ENCODE results near the gene TBC1D16. TPM values are rescaled to one million over a fixed set of nuclear protein-coding genes. Genes with fewer than 3 reads are reported as not detected.

Gene TBC1D16
- polyA plus RNA-seq, 3 donors: 12.2 to 42.0 (median 37.9) TPM

DNA sequence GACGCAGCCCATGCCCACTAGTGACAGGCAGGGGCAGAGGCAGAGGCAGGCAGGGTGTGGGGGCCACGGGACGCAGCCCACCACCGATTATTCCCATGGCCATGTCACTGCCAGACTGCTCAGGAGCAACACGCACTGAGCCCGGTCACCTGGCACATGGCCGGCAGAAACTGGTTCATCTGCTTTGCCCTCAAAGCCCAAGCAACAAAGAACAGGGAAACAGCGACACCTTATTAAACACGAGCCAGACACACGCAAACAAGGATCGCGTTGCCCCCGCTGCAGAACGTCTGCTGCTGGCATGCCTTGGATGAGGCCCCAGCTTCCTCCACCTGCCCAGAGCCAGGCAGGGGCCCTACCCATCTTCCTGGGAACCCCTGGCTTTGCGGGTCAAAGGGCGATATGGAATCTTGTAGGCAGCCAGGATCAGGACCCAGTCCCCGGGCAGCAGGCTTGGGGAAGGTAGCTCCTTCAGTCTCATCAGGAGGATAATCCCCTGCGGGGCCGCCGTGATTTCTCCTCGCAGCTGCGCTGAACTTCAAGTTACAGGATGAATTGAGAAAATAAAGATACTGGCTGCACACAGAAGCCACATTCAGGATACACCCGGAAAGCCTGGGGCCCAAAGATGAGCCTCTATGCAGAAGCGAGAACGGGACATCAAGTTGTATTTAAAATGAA lies 4.8 kb downstream of the TBC1D16 start:
- WGBS, 3 donors: 38 to 91% (median 86%) methylated on average over 25 of the region's 25 CpGs

DNA sequence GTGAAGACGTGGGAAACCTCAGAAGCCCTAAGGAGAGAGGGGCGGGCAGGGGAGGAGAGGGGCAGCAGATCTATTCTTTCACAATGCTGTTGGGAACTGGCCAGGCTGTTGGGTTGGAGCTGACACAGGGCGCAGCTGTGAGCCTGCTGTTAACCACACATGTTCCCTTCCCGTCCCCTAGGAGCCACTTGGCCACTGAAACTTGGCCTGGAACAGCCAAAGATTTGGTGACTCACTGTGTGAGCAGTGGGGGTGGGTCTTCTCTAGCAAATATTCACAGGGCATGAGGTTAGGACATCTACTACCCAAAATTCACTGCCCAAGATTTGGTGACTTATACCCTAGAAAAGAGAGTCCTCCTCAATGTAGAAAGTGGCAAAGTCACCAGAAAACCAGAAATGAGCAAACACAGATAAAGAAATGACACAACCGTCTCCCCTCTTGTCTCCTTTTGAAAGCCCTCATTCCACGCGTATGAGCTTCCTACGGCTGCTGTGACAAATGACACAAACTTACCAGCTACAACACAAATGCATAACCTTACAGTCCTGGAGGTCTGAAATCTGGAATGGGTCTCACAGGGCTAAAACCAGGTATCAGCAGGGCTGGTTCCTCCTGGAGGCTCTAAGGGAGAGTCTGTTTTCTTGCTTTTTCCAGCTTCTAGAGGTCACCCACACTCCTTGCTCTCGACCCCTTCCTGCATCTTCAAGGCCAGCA lies 6.3 kb downstream of the TBC1D16 start:
- WGBS, 3 donors: 31 to 46% (median 42%) methylated on average over 9 of the region's 9 CpGs
- H3K27ac ChIP-seq (ENCODE audit: low read depth, low read length): no peak overlapping the region

More for the DNA sequence above, 4.8 kb downstream of the TBC1D16 start:
- H3K27ac ChIP-seq (ENCODE audit: low read depth, low read length): no peak overlapping the region

DNA sequence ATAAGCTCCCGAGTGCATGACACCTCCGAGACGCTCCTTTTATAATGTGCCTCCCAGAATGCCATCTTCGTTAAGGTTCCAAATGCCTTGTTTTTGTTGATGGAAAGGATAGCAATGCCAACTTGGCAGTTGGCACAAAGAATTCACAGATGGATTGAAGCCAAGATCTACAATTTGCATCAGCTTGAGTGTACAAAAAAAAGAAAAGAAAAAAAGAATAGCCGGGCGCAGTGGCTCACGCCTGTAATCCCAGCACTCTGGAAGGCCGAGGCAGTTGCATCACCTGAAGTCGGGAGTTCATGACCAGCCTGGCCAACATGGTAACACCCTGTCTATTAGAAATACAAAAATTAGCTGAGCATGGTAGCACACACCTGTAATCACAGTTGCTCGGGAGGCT lies 7.6 kb downstream of the TBC1D16 start:
- 34 to 80% (median 72%) methylated on average over 10 of the region's 10 CpGs for WGBS, 3 donors
- no peak overlapping the region for H3K27ac ChIP-seq (ENCODE audit: low read depth, low read length)

DNA sequence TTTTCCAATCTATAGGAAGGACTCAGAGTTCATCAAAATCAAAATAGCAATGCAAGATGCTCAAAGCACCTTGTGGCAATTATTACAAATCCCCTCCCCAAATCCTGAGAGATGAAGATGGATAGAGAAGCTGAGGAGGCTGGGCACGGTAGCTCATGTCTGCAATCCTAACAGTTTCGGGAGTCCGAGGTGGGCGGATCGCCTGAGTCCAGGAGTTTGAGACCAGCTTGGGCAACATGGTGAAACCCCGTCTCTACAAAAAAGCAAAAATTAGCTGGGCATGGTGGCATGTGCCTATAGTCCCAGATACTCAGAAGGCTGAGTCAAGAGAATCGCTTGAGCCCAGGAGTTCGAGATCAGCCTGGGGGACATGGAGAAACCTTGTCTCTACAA lies 8.6 kb downstream of the TBC1D16 start:
- 96 to 98% (median 97%) methylated on average over 8 of the region's 8 CpGs for WGBS, 3 donors
- H3K27ac ChIP-seq (ENCODE audit: low read depth, low read length): no peak overlapping the region

DNA sequence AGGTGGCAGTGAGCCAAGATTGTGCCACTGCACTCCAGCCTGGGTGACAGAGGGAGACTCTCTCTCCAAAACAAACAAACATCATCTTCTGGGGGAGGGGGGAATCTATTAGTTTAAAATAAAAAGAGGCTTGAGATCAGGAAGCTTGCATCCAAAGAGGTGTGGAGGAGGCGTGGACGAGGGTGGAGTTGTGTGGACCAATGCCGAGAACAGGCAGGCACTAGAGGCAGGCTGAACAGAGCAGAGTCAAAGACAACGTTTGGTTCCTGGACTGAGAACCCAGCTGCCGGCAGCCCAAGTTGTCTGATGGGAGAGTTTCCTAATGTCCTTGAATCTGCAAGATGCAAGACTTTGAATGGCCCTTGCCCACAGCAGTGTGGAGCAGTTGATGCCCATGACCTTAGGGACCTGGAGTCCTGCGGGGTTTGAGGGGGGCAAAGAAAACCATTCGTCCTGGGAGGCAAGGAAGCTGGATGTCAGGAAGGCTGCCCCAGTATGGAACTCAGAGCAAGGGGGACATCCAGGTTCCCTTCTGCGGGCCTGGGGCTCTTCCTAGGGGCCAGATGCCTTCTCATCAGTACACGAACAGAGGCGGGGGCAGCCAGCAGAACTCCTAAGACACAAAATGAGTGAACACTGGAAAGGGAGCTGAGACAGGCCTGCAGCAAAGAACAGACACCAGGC lies 9.2 kb downstream of the TBC1D16 start:
- 47 to 81% (median 73%) methylated on average over 10 of the region's 10 CpGs for WGBS, 3 donors
- no peak overlapping the region for H3K27ac ChIP-seq (ENCODE audit: low read depth, low read length)

DNA sequence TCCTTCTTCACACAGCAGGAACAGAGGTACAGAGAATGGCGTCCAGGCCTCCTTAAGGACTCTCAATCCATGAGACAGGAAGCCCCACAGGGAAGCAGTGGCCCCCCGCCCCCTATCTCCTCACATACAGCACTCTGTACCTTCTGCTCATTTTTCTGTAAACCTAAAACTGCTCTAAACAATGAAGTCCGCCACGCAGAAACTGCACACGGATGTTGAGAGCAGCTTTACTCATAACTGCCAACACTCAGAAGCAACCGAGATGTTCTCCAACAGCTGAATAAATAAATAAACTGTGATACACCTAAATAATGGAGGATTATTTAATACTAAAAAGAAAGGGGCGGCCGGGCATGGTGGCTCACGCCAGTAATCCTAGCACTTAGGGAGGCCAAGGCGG lies 9.9 kb downstream of the TBC1D16 start:
- H3K27ac ChIP-seq (ENCODE audit: low read depth, low read length): no peak overlapping the region
- 79 to 89% (median 89%) methylated on average over 10 of the region's 10 CpGs for WGBS, 3 donors

DNA sequence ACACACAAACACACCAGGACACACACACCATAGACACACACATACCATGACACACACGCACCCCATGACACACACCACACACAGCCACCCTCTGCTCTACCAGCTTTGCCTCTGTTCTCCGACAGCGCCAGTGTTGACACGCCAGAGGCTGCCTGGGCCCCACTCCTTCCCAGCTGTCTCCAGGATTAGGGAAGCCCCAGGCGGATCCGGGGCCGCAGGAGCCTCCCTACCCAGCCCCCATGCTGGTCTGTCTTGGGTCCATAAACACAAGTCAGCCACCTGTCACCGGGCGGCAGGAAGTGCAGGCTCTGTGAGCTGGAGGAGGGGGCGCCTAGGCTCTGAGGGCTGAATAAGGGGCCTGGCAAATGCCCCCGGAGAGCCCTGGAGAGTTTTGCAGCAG lies 10.5 kb downstream of the TBC1D16 start:
- no peak overlapping the region for H3K27ac ChIP-seq (ENCODE audit: low read depth, low read length)
- 55 to 70% (median 65%) methylated on average over 10 to 11 of the region's 11 CpGs for WGBS, 3 donors

DNA sequence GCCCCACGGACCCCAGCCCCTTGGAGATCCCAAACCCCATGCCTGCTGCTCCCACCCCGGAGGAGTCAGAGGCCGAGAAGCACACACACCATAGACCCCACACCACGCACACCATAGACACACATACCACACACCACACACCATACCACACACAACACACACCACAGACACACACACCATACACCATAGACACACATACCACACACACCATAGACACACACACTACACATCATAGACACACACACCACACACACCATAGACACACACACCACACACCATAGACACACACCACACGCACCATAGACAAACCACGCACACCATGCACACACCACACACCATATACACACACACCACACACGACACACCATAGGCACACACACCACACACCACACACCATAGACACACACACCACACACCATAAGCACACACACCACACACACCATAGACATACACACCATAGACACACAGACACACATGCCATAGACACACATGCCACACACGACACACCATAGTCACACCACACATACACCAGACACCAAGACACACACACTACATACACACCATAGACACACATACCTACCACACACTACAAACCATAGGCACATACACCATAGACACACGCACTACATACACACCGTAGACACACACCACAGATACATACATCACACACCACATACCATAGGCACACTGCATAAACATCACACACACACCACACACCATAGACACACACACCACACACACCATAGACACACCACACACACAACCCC lies 11.3 kb downstream of the TBC1D16 start:
- 47 to 59% (median 54%) methylated on average over 10 of the region's 10 CpGs for WGBS, 3 donors
- H3K27ac ChIP-seq (ENCODE audit: low read depth, low read length): no peak overlapping the region

DNA sequence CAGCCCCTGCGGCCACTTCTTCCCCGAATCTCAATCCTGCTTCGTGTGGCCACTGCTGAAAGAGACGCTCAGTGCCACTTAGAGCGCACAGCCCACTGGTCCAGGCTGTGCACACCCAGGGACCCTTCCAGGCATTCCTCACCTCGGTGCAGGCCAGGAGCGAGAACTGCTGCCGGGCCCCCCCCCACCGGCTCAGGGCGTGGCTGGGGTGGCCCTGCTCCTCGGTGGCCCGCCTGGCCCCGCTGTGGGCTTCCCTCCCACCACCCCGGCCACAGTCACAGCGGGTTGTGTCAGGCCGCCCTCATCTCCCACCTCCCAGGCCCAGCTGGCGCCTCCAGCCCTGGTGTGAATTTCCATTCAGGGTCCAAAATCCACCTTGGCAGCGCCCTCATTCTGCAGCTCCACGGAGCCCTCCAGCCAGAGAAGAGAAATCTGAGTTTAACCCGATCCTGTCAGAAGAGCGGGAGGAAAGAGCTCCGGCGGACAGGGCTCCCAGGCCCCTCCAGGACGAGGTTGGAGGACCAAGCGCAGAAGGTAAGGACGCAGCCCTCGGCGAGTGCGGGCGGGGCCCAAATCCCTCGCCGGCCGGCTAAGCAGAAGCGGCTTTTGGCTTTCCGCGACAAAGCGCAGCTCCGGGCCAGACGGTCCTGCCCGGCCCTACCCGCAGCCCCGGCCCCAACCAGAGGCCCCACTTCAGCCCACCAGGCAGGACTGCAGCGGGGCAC lies 12.0 kb downstream of the TBC1D16 start:
- H3K27ac ChIP-seq (ENCODE audit: low read depth, low read length): no peak overlapping the region
- WGBS, 3 donors: 54 to 73% (median 59%) methylated on average over 35 to 43 of the region's 43 CpGs

DNA sequence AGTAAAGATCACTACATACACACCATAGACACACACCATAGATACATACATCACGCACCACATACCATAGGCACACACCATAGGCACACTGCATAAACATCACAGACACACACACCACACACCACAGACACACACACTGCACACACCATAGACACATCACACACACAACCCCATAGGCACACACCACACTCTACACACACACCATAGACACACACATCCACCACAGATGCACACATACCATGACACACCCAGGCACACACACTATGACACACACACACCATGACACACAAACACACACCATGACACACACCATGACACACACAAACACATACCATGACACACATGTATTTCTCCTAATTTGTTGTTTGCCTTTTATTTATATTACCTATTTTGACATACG lies 14.1 kb downstream of the TBC1D16 start:
- 96 to 99% (median 97%) methylated on average over 2 of the region's 2 CpGs for WGBS, 3 donors

DNA sequence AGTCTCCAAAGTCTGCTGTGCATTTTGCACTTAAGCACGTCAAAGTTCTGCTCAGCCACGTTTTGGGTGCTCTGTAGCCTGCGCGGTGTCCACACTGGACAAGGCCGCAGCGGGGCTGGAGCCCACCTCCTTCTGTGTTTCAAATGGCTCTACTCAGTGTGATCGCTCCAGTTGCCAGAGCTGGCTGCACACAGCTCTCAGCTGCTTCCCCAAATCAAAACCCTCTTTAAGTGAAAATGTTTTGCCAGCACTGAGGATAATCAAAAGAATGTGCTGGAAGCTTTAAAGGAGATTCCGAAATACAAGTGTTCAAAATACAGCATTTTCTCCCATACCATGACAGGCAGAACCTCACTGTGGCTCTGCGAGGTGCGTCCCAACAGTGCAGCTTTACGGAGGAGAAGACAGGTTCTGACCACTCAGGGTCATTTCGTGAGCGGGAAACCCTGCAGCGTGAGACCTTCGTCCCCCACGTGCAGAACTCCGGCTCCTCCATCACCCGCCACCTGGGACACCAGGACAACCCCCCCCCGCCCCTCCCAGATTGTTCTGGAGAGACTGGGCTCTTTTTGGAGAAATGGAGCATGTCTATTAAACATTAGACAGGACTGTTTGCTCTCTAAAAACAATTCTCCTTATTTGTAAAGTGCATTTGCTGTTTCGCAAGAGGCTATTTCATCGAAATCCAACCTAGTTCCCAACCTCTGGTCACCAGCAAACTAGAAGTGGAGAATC lies 16.6 kb downstream of the TBC1D16 start:
- 62 to 88% (median 83%) methylated on average over 21 of the region's 21 CpGs for WGBS, 3 donors
- H3K27ac ChIP-seq (ENCODE audit: low read depth, low read length): no peak overlapping the region

More for the DNA sequence above, 14.1 kb downstream of the TBC1D16 start:
- H3K27ac ChIP-seq (ENCODE audit: low read depth, low read length): no peak overlapping the region

DNA sequence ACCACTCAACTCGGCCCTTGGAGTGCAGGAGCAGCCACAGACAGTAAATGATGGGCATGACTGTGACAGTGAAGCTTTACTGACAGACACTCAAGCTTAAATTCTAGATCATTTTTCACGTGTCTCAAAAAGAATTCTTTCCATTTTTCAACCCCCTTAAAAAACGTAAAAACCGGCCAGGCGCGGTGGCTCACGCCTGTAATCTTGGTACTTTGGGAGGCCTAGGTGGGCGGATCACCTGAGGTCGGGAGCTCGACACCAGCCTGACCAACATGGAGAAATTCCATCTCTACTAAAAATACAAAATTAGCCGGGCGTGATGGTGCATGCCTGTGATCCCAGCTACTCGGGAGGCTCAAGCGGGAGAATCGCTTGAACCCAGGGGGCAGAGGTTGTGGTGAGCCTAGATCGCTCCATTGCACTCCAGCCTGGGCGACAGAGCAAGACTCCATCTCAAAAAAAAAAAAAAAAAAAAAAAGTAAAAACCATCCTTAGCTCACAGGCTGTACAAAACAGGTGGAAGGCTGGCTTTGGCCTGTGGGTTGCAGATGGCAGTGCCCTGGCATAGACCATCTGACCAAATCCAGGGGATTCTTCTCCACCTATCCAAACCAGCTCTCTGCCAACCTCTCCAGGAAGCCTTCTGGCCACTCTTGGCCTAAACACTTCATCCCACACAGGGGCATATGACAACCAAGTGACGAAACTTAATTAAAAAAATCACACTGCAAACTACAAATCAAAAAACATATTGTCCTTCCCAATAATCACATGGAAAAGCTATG lies 18.3 kb downstream of the TBC1D16 start:
- H3K27ac ChIP-seq (ENCODE audit: low read depth, low read length): no peak overlapping the region
- 96 to 98% (median 97%) methylated on average over 17 to 18 of the region's 18 CpGs for WGBS, 3 donors

DNA sequence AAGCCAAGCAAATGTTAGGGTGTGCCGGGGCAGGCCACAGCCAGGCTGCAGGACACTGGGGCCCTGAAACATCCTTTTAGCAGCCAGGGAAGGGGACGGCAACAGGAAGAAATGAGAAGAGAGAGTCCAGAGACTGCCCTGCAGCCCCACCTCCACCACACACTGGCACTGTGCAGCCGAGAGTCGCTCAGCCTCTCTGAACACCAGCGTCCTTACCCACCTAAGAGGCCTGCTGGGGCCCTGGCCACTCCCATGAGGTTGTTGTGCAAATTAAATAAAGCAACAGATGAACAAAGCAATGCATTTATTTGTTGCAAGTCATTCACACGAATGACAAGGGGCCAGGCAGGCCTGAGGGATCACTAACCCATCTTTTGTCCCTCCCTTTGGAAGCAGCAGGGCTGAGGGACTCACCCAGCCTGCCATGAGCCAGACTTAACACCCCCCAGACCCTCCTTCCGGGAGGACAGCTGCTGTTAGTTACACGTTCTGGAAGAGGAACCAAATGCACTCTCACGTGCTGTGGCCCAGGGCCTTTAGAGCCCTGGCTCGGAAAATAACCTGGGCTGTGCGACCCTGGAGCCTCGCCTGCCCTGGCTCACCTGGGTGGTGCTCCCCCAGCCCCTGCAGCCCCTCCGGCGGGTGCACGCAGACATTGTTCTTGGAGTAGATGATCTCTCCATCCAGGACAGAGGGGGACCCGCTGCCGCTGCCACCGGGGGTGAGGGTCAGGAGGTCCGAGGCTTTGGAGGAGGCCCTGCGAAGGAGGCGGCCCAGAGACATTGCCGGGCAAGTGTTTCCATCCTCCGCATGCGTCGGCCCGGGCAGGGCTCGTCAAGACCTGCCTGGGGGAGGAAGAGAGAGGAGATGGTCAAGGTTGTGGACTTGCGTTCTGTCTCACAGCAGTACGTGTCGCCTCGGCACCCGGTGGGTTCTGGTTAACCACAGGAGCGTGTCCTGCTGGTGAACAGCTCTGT lies 22.6 kb downstream of the TBC1D16 start:
- WGBS, 3 donors: 90 to 93% (median 92%) methylated on average over 32 to 33 of the region's 33 CpGs
- H3K27ac ChIP-seq (ENCODE audit: low read depth, low read length): no peak overlapping the region

DNA sequence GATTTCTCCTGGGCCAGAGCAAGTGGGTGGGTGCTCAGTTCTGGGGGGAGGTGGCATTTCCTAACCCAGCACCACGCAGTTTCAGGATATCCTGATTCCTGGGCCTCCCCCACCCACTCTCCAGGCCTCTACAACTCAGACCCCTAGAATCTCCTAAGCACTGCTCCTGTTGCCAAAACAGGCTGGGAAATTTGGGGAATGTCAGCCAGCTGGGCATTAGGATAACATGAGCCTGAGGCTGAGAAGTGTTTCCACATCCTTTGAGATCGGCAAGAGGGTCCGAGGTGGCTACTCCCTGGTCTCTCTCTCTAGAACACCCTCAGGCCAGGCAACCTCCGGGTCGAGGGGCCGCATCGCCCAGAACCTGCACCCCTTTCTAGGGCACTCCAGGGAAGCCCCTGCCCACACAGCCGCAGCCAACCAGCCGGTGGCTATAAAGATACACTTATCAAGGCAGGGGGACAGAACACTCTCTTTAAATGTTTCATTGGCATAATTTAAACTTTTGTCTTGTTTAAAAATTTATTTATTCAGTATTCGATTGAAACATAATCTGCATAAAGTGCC lies 23.6 kb downstream of the TBC1D16 start:
- 83 to 88% (median 84%) methylated on average over 10 of the region's 10 CpGs for WGBS, 3 donors
- no peak overlapping the region for H3K27ac ChIP-seq (ENCODE audit: low read depth, low read length)

DNA sequence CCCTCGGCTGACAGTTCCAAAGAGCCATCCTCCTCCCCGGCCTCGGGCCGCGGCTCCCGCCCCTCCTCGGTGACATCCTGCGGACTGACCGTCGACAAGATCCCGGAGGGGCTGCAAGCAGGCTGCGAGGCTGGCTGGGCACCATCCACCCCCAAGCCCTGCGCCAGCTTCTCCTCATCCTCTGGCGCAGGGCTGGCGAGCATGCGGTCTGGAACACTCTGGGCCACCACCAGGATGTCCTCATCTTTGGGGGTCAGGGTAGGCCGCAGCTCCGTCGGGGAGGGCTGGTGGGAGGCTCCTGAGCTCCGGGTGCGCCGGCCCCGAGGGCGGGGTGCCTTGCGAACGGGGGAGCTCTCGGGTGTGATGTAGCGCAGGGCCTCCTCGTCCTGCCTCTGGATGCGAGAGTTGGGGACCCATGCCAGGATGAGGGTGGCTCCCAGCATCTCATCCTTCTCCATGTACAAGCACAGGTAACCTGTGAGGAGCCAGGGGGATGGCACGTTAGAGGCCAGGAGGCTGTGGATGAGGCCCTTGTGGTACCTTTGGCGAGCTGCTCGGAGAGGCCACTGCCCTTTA lies 25.3 kb downstream of the TBC1D16 start:
- 92 to 93% (median 93%) methylated on average over 30 to 33 of the region's 33 CpGs for WGBS, 3 donors
- H3K27ac ChIP-seq (ENCODE audit: low read depth, low read length): no peak overlapping the region
